Gastrocnemius medialis (tissue), 4 donors: ENCODE results near the gene TYSND1.

ENCODE experiments used
- CTCF ChIP-seq, 5 experiments: fragments of 450-650 bp in 3 of 5; fragments of 200-600 bp in 2 of 5; sonication (generic) in 2 of 5; IDR thresholded peaks in 4 of 5; conservative IDR thresholded peaks in 1 of 5; 1 replicate in 4 of 5; 2 replicates in 1 of 5; pipeline ENCODE4 v1.5.1; 2016 to 2019; ENCODE audit warnings: antibody characterized with exemption in 5 of 5, mild to moderate bottlenecking in 3 of 5, moderate library complexity in 3 of 5
- POLR2A ChIP-seq, 2 donors: fragments of 450-650 bp; IDR thresholded peaks; one replicate each; pipeline ENCODE4 v1.6.1; 2017; ENCODE audit warnings: antibody characterized with exemption in 2 of 2, mild to moderate bottlenecking in 2 of 2, moderate library complexity in 2 of 2

GRCh38 chr10:70137927-70138883 lies 8.3 kb downstream of the TYSND1 start:
- no peak for TF ChIP-seq CTCF (IDR thresholded peaks at IDR 0.05 in 4 of 5, conservative IDR thresholded peaks at IDR 0.05 in 1 of 5)
- no peak for TF ChIP-seq POLR2A (IDR thresholded peaks at IDR 0.05)
